Tibial nerve (tissue), 4 donors: ENCODE data around the gene TRIM38.

Experiments used
- CTCF ChIP-seq, 5 experiments: fragments of 200-600 bp in 3 of 5; fragments of 450-650 bp in 2 of 5; sonication (generic) in 3 of 5; IDR thresholded peaks; one replicate each; pipeline ENCODE4 v1.5.1; 2016 to 2019; ENCODE audit warnings: antibody characterized with exemption in 5 of 5, mild to moderate bottlenecking in 3 of 5, moderate library complexity in 2 of 5
- EP300 ChIP-seq, 2 donors: sonication (generic); formaldehyde crosslinking; IDR thresholded peaks; one replicate each; pipeline ENCODE4 v1.6.1; 2017; ENCODE audit warnings: antibody characterized with exemption in 2 of 2, mild to moderate bottlenecking in 1 of 2
- POLR2A ChIP-seq, 2 donors: fragments of 450-650 bp; IDR thresholded peaks; one replicate each; pipeline ENCODE4 v1.6.1; 2017; ENCODE audit warnings: antibody characterized with exemption in 2 of 2, mild to moderate bottlenecking in 2 of 2, moderate library complexity in 2 of 2

GRCh38 chr6:25934735-25935313, 27.8 kb upstream of the TRIM38 start:
- TF ChIP-seq POLR2A (IDR thresholded peaks at IDR 0.05) (no peak), CTCF (IDR thresholded peaks at IDR 0.05) (no peak), EP300 (IDR thresholded peaks at IDR 0.05) (no peak)
